GM23338 (cell line): Measurements from ENCODE around the gene C14orf119. TPM values are rescaled to one million over a fixed set of nuclear protein-coding genes. Genes with fewer than 3 reads are reported as not detected.

Source experiments
- ATAC-seq: fragments of 200-7000 bp; cut with Tn5 transposase; 3 replicates; pipeline ENCODE4 v1.9.1; 2020
- DNase-seq: peaks from one replicate; pipeline ENCODE4 v3.0.0-alpha.2; 2015; ENCODE audit warnings: low spot score
- H2AFZ ChIP-seq: fragments of 200-600 bp; sonication (generic); 2 replicates; pipeline ENCODE4 v1.8.0; 2016; ENCODE audit warnings: antibody characterized with exemption, mild to moderate bottlenecking, moderate library complexity
- H3F3A ChIP-seq: fragments of 200-600 bp; sonication (generic); replicated peaks from 2 replicates; pipeline ENCODE4 v1.8.0; 2017; ENCODE audit warnings: antibody characterized with exemption, mixed run types, low read depth
- H3K27ac ChIP-seq: fragments of 200-600 bp; sonication (generic); 2 replicates; pipeline ENCODE4 v1.6.1; 2016; ENCODE audit warnings: low read depth
- H3K27me3 ChIP-seq: fragments of 200-600 bp; sonication (generic); 2 replicates; pipeline ENCODE4 v1.8.0; 2016; ENCODE audit warnings: mild to moderate bottlenecking, mixed run types, moderate library complexity; ENCODE audit not compliant: insufficient read depth
- H3K36me3 ChIP-seq: fragments of 200-600 bp; sonication (generic); 2 replicates; pipeline ENCODE4 v1.8.0; 2016; ENCODE audit warnings: mild to moderate bottlenecking; ENCODE audit not compliant: insufficient read depth
- H3K4me1 ChIP-seq: fragments of 200-600 bp; sonication (generic); 2 replicates; pipeline ENCODE4 v1.8.0; 2016; ENCODE audit warnings: mild to moderate bottlenecking, moderate library complexity; ENCODE audit not compliant: insufficient read depth
- H3K4me2 ChIP-seq: fragments of 200-600 bp; sonication (generic); 2 replicates; pipeline ENCODE4 v1.7.1; 2017; ENCODE audit warnings: mixed run types
- H3K4me3 ChIP-seq: fragments of 200-600 bp; sonication (generic); 2 replicates; pipeline ENCODE4 v1.6.1; 2016; ENCODE audit warnings: mixed run types
- H3K79me2 ChIP-seq: fragments of 200-600 bp; sonication (generic); replicated peaks from 2 replicates; pipeline ENCODE4 v1.8.0; 2017; ENCODE audit warnings: mild to moderate bottlenecking; ENCODE audit not compliant: insufficient read depth
- H3K9me2 ChIP-seq: fragments of 200-600 bp; sonication (generic); 2 replicates; pipeline ENCODE4 v1.8.0; 2017; ENCODE audit not compliant: insufficient read depth
- H4K20me1 ChIP-seq: fragments of 200-600 bp; sonication (generic); replicated peaks from 2 replicates; pipeline ENCODE4 v1.8.0; 2017; ENCODE audit warnings: mild to moderate bottlenecking; ENCODE audit not compliant: insufficient read depth
- H3K27ac Mint-ChIP-seq: 2 replicates; pipeline ENCODE4 v1.8.0; 2020; ENCODE audit warnings: inconsistent platforms, mild to moderate bottlenecking, moderate library complexity, mixed read lengths
- H3K27me3 Mint-ChIP-seq: 3 replicates; pipeline ENCODE4 v1.8.0; 2022; ENCODE audit warnings: low read depth, mild to moderate bottlenecking, moderate library complexity, mixed read lengths, inconsistent platforms; ENCODE audit not compliant: insufficient read depth, poor library complexity
- H3K36me3 Mint-ChIP-seq: 3 replicates; pipeline ENCODE4 v1.8.0; 2021; ENCODE audit warnings: low read depth, mild to moderate bottlenecking, inconsistent platforms, moderate library complexity, mixed read lengths
- H3K4me1 Mint-ChIP-seq: 3 replicates; pipeline ENCODE4 v1.8.0; 2020; ENCODE audit warnings: mild to moderate bottlenecking, inconsistent platforms, mixed read lengths
- H3K4me3 Mint-ChIP-seq: 3 replicates; pipeline ENCODE4 v1.8.0; 2021; ENCODE audit warnings: moderate library complexity, mild to moderate bottlenecking, inconsistent platforms, mixed read lengths
- H3K9me3 Mint-ChIP-seq: 3 replicates; pipeline ENCODE4 v1.8.0; 2020; ENCODE audit warnings: moderate library complexity, mild to moderate bottlenecking, inconsistent platforms, mixed read lengths
- CREB1 ChIP-seq: fragments of 250-450 bp; sonication (Bioruptor Pico); IDR thresholded peaks from 2 replicates; pipeline ENCODE4 v1.5.0; 2020; ENCODE audit warnings: low read depth, mild to moderate bottlenecking, moderate library complexity
- EZH2 ChIP-seq: fragments of 200-600 bp; sonication (generic); IDR thresholded peaks from one replicate; pipeline ENCODE4 v1.8.0; 2017; ENCODE audit warnings: antibody characterized with exemption, mild to moderate bottlenecking, low read depth; ENCODE audit not compliant: unreplicated experiment
- EZH2phosphoT487 ChIP-seq: fragments of 200-600 bp; sonication (generic); IDR thresholded peaks from one replicate; pipeline ENCODE4 v1.8.1; 2018; ENCODE audit warnings: antibody characterized with exemption; ENCODE audit not compliant: unreplicated experiment
- JUNB ChIP-seq: IDR thresholded peaks from one replicate; pipeline ENCODE4 v1.6.1; 2016; ENCODE audit warnings: antibody characterized with exemption; ENCODE audit not compliant: unreplicated experiment
- NANOG ChIP-seq: IDR thresholded peaks from 2 replicates; pipeline ENCODE4 v1.6.1; 2016; ENCODE audit warnings: antibody characterized with exemption, borderline replicate concordance
- POLR2AphosphoS5 ChIP-seq: IDR thresholded peaks from 2 replicates; pipeline ENCODE4 v1.6.1; 2016; ENCODE audit warnings: antibody characterized with exemption, low read depth
- STAT1 ChIP-seq: IDR thresholded peaks from one replicate; pipeline ENCODE4 v1.6.1; 2016; ENCODE audit warnings: antibody characterized with exemption; ENCODE audit not compliant: unreplicated experiment
- ZNF114 ChIP-seq: fragments of 250-450 bp; sonication (Bioruptor Pico); IDR thresholded peaks from 2 replicates; pipeline ENCODE4 v1.5.0; 2020; ENCODE audit warnings: mild to moderate bottlenecking, moderate library complexity
- ZNF331 ChIP-seq: fragments of 250-450 bp; sonication (Bioruptor Pico); IDR thresholded peaks from 2 replicates; pipeline ENCODE4 v1.5.0; 2020; ENCODE audit warnings: low read depth, mild to moderate bottlenecking, moderate library complexity
- polyA plus RNA-seq: library from polyadenylated mRNA; unstranded; fragments of >200 nt; fragmentation: Nextera tagmentation; extraction: Ambion mirVana; gene quantifications from 2 replicates; pipeline ENCODE4 v1.2.1, GENCODE V29; 2016
- total RNA-seq: library from RNA; depleted of rRNA; stranded (reverse); fragments of >200 nt; shearing (Covaris generic); gene quantifications from 2 replicates; pipeline ENCODE4 v1.2.3, GENCODE V29; 2014
- TF ChIP-seq, protein P1 (sequence below): IDR thresholded peaks from one replicate; pipeline ENCODE4 v1.6.1; 2018; ENCODE audit warnings: antibody characterized with exemption; ENCODE audit not compliant: unreplicated experiment
- TF ChIP-seq, protein P2 (sequence below): fragments of 250-450 bp; sonication (Bioruptor Pico); IDR thresholded peaks from 2 replicates; pipeline ENCODE4 v1.5.0; 2020; ENCODE audit warnings: mild to moderate bottlenecking, moderate library complexity

The C14orf119 gene
- total and polyA plus RNA-seq, 2 experiments from 2014 or later, result 49.4 to 118 TPM

DNA sequence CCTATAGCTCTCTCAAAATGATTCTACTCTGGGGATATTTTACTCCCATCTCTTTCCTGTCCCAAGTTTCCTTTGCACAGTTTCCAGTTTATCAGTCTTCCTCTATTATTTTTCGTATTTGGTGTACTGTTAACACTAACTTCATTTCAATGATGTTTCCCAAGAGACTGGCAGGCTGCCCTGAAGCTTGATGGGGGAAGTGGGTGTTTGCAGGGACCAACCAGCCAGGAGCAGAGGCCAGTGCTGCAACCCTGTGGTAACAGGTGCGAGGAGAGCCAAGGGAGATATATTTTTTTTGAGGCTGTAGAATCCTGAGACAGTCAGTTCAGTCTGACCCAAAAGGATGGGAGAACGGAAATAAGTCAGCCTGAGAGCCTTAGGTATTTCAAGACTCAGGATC is 35.6 kb downstream of the C14orf119 start:
- peaks cover 9% of the 10 kb centered on the region for H3K36me3 ChIP-seq
- Mint-ChIP-seq H3K27me3 (peaks cover under 1% of the 10 kb centered on the region), H3K27ac (no peak overlapping the region), H3K4me1 (peaks cover 4% of the 10 kb centered on the region), H3K4me3 (no peak overlapping the region), H3K9me3 (no peaks in the 10 kb centered on the region), H3K36me3 (peaks cover 56% of the 10 kb centered on the region)
- no peak overlapping the region for H3K4me3 ChIP-seq
- H3K4me1 ChIP-seq, result peaks cover 2% of the 10 kb centered on the region; the same call in 1 of the 2 replicates
- H3K4me2 ChIP-seq, result no peak overlapping the region
- no peaks in the 10 kb centered on the region; the same call in 1 of the 2 replicates for H4K20me1 ChIP-seq
- no peak overlapping the region for H3K27ac ChIP-seq
- TF ChIP-seq EZH2phosphoT487 (no peak), CREB1 (CRISPR knock-in tag) (no peak), ZNF114 (no peak), JUNB (no peak), POLR2AphosphoS5 (no peak), ZNF331 (CRISPR knock-in tag) (no peak), NANOG (no peak), STAT1 (no peak), EZH2 (no peak)
- TF ChIP-seq, protein P1, sequence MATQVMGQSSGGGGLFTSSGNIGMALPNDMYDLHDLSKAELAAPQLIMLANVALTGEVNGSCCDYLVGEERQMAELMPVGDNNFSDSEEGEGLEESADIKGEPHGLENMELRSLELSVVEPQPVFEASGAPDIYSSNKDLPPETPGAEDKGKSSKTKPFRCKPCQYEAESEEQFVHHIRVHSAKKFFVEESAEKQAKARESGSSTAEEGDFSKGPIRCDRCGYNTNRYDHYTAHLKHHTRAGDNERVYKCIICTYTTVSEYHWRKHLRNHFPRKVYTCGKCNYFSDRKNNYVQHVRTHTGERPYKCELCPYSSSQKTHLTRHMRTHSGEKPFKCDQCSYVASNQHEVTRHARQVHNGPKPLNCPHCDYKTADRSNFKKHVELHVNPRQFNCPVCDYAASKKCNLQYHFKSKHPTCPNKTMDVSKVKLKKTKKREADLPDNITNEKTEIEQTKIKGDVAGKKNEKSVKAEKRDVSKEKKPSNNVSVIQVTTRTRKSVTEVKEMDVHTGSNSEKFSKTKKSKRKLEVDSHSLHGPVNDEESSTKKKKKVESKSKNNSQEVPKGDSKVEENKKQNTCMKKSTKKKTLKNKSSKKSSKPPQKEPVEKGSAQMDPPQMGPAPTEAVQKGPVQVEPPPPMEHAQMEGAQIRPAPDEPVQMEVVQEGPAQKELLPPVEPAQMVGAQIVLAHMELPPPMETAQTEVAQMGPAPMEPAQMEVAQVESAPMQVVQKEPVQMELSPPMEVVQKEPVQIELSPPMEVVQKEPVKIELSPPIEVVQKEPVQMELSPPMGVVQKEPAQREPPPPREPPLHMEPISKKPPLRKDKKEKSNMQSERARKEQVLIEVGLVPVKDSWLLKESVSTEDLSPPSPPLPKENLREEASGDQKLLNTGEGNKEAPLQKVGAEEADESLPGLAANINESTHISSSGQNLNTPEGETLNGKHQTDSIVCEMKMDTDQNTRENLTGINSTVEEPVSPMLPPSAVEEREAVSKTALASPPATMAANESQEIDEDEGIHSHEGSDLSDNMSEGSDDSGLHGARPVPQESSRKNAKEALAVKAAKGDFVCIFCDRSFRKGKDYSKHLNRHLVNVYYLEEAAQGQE, result no peak
- TF ChIP-seq, protein P2, sequence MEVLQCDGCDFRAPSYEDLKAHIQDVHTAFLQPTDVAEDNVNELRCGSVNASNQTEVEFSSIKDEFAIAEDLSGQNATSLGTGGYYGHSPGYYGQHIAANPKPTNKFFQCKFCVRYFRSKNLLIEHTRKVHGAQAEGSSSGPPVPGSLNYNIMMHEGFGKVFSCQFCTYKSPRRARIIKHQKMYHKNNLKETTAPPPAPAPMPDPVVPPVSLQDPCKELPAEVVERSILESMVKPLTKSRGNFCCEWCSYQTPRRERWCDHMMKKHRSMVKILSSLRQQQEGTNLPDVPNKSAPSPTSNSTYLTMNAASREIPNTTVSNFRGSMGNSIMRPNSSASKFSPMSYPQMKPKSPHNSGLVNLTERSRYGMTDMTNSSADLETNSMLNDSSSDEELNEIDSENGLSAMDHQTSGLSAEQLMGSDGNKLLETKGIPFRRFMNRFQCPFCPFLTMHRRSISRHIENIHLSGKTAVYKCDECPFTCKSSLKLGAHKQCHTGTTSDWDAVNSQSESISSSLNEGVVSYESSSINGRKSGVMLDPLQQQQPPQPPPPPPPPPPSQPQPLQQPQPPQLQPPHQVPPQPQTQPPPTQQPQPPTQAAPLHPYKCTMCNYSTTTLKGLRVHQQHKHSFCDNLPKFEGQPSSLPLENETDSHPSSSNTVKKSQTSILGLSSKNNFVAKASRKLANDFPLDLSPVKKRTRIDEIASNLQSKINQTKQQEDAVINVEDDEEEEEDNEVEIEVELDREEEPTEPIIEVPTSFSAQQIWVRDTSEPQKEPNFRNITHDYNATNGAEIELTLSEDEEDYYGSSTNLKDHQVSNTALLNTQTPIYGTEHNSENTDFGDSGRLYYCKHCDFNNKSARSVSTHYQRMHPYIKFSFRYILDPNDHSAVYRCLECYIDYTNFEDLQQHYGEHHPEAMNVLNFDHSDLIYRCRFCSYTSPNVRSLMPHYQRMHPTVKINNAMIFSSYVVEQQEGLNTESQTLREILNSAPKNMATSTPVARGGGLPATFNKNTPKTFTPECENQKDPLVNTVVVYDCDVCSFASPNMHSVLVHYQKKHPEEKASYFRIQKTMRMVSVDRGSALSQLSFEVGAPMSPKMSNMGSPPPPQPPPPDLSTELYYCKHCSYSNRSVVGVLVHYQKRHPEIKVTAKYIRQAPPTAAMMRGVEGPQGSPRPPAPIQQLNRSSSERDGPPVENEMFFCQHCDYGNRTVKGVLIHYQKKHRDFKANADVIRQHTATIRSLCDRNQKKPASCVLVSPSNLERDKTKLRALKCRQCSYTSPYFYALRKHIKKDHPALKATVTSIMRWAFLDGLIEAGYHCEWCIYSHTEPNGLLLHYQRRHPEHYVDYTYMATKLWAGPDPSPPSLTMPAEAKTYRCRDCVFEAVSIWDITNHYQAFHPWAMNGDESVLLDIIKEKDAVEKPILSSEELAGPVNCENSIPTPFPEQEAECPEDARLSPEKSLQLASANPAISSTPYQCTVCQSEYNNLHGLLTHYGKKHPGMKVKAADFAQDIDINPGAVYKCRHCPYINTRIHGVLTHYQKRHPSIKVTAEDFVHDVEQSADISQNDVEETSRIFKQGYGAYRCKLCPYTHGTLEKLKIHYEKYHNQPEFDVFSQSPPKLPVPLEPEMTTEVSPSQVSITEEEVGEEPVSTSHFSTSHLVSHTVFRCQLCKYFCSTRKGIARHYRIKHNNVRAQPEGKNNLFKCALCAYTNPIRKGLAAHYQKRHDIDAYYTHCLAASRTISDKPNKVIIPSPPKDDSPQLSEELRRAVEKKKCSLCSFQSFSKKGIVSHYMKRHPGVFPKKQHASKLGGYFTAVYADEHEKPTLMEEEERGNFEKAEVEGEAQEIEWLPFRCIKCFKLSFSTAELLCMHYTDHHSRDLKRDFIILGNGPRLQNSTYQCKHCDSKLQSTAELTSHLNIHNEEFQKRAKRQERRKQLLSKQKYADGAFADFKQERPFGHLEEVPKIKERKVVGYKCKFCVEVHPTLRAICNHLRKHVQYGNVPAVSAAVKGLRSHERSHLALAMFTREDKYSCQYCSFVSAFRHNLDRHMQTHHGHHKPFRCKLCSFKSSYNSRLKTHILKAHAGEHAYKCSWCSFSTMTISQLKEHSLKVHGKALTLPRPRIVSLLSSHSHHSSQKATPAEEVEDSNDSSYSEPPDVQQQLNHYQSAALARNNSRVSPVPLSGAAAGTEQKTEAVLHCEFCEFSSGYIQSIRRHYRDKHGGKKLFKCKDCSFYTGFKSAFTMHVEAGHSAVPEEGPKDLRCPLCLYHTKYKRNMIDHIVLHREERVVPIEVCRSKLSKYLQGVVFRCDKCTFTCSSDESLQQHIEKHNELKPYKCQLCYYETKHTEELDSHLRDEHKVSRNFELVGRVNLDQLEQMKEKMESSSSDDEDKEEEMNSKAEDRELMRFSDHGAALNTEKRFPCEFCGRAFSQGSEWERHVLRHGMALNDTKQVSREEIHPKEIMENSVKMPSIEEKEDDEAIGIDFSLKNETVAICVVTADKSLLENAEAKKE, result no peak
- no peaks in the 10 kb centered on the region for H3K9me2 ChIP-seq
- ATAC-seq (no peak), DNase-seq (no peak)
- no peaks in the 10 kb centered on the region for H3K27me3 ChIP-seq
- H3K79me2 ChIP-seq, result no peaks in the 10 kb centered on the region
- no peaks in the 10 kb centered on the region for H3F3A ChIP-seq
- no peak overlapping the region for H2AFZ ChIP-seq
